Measurements from ENCODE around the gene LRBA. TPM values are rescaled to one million over a fixed set of nuclear protein-coding genes. Genes with fewer than 3 reads are reported as not detected.

The LRBA gene
- total RNA-seq, 3 donors from 2014 or later (not counting 1 experiment from before 2014, with no cell fraction given): 72.1 to 87.6 (median 83.1) TPM

DNA sequence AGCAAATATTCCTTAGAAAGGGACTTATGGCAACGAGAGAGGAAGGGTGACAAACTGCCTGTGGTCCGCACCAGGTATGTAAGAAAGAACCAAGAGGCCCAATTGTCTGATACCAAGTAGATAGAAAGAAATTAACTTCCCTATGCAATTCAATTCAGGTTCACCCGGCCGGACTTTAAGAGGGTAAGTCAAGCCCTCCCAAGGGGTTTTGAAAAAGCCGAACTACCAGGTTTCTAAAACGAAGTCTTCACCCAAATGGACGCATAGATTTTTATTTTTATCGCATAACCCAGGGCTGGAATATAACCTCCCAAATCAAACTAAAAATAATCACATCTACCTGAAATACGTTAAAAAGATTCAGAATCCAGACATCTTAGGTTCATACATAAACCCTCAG is 434.8 kb downstream of the LRBA start:
- DNase-seq (no peak), ATAC-seq (no peak)
- TF ChIP-seq, protein P1, sequence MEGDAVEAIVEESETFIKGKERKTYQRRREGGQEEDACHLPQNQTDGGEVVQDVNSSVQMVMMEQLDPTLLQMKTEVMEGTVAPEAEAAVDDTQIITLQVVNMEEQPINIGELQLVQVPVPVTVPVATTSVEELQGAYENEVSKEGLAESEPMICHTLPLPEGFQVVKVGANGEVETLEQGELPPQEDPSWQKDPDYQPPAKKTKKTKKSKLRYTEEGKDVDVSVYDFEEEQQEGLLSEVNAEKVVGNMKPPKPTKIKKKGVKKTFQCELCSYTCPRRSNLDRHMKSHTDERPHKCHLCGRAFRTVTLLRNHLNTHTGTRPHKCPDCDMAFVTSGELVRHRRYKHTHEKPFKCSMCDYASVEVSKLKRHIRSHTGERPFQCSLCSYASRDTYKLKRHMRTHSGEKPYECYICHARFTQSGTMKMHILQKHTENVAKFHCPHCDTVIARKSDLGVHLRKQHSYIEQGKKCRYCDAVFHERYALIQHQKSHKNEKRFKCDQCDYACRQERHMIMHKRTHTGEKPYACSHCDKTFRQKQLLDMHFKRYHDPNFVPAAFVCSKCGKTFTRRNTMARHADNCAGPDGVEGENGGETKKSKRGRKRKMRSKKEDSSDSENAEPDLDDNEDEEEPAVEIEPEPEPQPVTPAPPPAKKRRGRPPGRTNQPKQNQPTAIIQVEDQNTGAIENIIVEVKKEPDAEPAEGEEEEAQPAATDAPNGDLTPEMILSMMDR (IDR thresholded peaks at IDR 0.05): no peak
- Histone ChIP-seq H3K4me1 (ENCODE audit: control insufficient read depth, insufficient read depth, low read length) (no peaks in the 10 kb centered on the region), H3K36me3 (ENCODE audit: control insufficient read depth, insufficient read depth, low read length) (peaks cover 15% of the 10 kb centered on the region), H3K27me3 (ENCODE audit: control insufficient read depth, insufficient read depth, low read length) (no peaks in the 10 kb centered on the region), H3K4me3 (ENCODE audit: low read length) (no peak overlapping the region), H3K9me3 (ENCODE audit: control insufficient read depth, insufficient read depth, low read length) (peaks cover 8% of the 10 kb centered on the region), H3K27ac (ENCODE audit: low read length) (no peak overlapping the region)
- Mint-ChIP-seq H3K27ac (no peak overlapping the region), H3K36me3 (peaks cover 7% of the 10 kb centered on the region), H3K4me1 (peaks cover 0 to 4% of the 10 kb centered on the region in 2 donors), H3K4me3 (no peak overlapping the region), H3K27me3 (ENCODE audit: low read depth in 2 of 2) (no peaks in the 10 kb centered on the region), H3K9me3 (no peaks in the 10 kb centered on the region)
- 99% methylated on average over 8 of the region's 9 CpGs for WGBS (ENCODE audit: insufficient coverage)
- intact Hi-C loops (cut with micrococcal nuclease): no loop called here

DNA sequence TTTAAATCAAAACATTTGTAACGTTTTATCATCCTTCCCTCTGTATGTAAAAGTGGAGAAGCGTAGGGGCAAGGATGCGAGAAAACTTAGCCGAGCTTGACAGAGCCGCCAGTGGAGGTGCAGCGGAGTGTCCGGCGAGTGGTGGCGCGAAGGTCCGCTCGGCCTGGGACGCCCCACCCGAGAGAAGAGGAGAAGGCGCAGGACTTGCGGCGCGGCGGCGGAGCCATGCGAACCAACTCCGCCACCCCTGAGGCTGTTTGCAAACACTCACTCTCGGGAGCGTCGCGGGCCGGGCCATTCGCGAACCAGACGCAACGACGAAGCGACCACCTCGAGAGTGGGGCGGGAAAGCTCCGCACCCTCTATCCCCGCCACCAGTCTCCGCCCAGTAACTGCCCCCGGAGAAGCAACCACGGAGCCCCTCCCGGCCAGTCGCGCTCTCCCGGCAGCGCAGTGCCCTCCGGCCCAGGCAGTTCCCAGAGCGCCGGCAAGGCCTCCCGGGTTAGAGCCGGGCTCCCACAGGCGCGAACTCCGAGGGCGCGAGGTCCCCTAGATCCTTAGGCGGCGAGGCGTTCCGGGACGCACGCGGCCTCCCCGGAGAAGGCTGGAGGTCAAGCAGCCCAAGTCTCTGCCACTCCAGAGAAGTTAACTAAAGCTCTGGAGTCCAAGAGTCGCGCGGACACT is 435.4 kb downstream of the LRBA start:
- H3K36me3 Mint-ChIP-seq: peaks cover 7% of the 10 kb centered on the region
- peaks cover 15% of the 10 kb centered on the region for H3K36me3 ChIP-seq (ENCODE audit: control insufficient read depth, insufficient read depth, low read length)
- intact Hi-C loops (cut with micrococcal nuclease): no loop called here
- ATAC-seq (no peak), DNase-seq (no peak)
- peaks cover 8% of the 10 kb centered on the region for H3K9me3 ChIP-seq (ENCODE audit: control insufficient read depth, insufficient read depth, low read length)
- H3K27me3 Mint-ChIP-seq (ENCODE audit: low read depth in 2 of 2): no peaks in the 10 kb centered on the region
- peaks cover 0 to 5% of the 10 kb centered on the region in 2 donors for H3K4me1 Mint-ChIP-seq
- no peak overlapping the region for H3K27ac ChIP-seq (ENCODE audit: low read length)
- TF ChIP-seq, protein P1 (IDR thresholded peaks at IDR 0.05): no peak
- H3K9me3 Mint-ChIP-seq: no peaks in the 10 kb centered on the region
- H3K4me1 ChIP-seq (ENCODE audit: control insufficient read depth, insufficient read depth, low read length): no peaks in the 10 kb centered on the region
- 97% methylated on average over 66 of the region's 66 CpGs for WGBS (ENCODE audit: insufficient coverage)
- H3K4me3 ChIP-seq (ENCODE audit: low read length): no peak overlapping the region
- no peak overlapping the region for H3K27ac Mint-ChIP-seq
- no peaks in the 10 kb centered on the region for H3K27me3 ChIP-seq (ENCODE audit: control insufficient read depth, insufficient read depth, low read length)
- no peak overlapping the region for H3K4me3 Mint-ChIP-seq

DNA sequence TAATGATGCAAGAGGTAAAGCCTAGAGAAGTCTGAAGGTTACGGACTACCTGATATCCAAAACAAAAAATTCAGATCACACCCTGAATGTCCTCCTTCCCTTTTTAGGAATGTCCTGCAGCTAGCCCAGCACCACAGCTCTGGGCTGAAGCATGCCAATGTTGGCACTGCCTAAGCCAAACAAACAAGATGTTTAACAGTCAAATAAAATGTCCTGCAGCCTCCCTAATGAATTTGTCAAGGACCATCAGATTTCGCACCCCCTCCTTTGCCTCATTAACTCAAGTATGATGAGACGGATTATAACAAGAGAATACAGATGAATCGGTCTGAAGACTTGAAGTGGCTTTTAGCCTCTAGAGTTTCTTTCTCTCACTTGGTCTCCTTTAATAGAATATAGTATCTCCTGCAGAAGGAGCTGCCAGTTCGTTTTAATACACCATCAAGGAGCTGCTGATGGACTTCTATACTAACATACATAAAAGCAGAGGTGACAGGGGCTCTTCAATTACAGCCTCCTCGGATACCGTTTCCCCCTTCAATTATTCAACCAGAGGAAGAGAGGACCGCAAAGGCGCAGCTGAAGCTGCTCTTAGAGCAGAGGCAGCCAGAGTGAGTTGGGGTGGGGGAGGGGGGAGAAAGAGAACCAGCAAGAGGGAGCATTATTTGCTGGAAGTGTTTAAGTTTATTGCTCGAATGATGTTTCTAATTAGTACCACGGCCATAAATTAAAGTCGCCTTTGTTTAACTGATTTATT is 436.2 kb downstream of the LRBA start:
- ATAC-seq: no peak
- H3K27ac ChIP-seq (ENCODE audit: low read length): no peak overlapping the region
- Mint-ChIP-seq H3K27me3 (ENCODE audit: low read depth in 2 of 2) (no peaks in the 10 kb centered on the region), H3K9me3 (no peaks in the 10 kb centered on the region), H3K27ac (no peak overlapping the region), H3K36me3 (peaks cover 7% of the 10 kb centered on the region), H3K4me3 (no peak overlapping the region), H3K4me1 (peaks cover 0 to 5% of the 10 kb centered on the region in 2 donors)
- H3K4me1 ChIP-seq (ENCODE audit: control insufficient read depth, insufficient read depth, low read length): no peaks in the 10 kb centered on the region
- H3K36me3 ChIP-seq (ENCODE audit: control insufficient read depth, insufficient read depth, low read length): peaks cover 13% of the 10 kb centered on the region
- no peak overlapping the region for H3K4me3 ChIP-seq (ENCODE audit: low read length)
- WGBS (ENCODE audit: insufficient coverage): 98% methylated on average over 10 of the region's 12 CpGs
- no peaks in the 10 kb centered on the region for H3K27me3 ChIP-seq (ENCODE audit: control insufficient read depth, insufficient read depth, low read length)
- H3K9me3 ChIP-seq (ENCODE audit: control insufficient read depth, insufficient read depth, low read length): peaks cover 8% of the 10 kb centered on the region
- TF ChIP-seq, protein P1 (IDR thresholded peaks at IDR 0.05): no peak
- intact Hi-C loops (cut with micrococcal nuclease): no loop called here
- DNase-seq: no peak

All from natural killer cell (primary cell).